IMR-90 (cell line): ENCODE data around the gene CDKN2B-AS1. TPM values are rescaled to one million over a fixed set of nuclear protein-coding genes. Genes with fewer than 3 reads are reported as not detected.

Experiments used
- ATAC-seq: fragments of 200-7000 bp; cut with Tn5 transposase; 2 replicates; pipeline ENCODE4 v1.9.1; 2020; ENCODE audit warnings: low read depth, mild to moderate bottlenecking, moderate library complexity
- BruUV-seq: library from RNA; stranded (reverse); fragments of 400-500 nt; replicated peaks from 2 replicates; lab custom pipeline; 2021; lab: Mats Ljungman, UMichigan
- CTCF ChIA-PET: fragments of 300-600 bp; formaldehyde crosslinking; extraction: SDS; loops from one replicate; lab custom pipeline; 2021; ENCODE audit warnings: antibody characterized with exemption; lab: Yijun Ruan, JAX
- POLR2A ChIA-PET: fragments of 300-600 bp; sonication (Branson Sonifier 250); formaldehyde crosslinking; loops from one replicate; lab custom pipeline; 2022; ENCODE audit warnings: antibody characterized with exemption; ENCODE audit not compliant: unreplicated experiment; lab: Charles Lee
- DNase-seq: peaks from one replicate; pipeline ENCODE4 v3.0.0; 2013
- H2AFZ ChIP-seq: replicated peaks from 2 replicates; pipeline ENCODE3; 2013; ENCODE audit warnings: low read length, mild to moderate bottlenecking; ENCODE audit not compliant: poor library complexity
- H2AK5ac ChIP-seq: 2 replicates; pipeline ENCODE4 v1.6.1; 2013; ENCODE audit warnings: low read depth, low read length, inconsistent platforms
- H2AK9ac ChIP-seq: replicated peaks from 2 replicates; pipeline ENCODE3; 2013; ENCODE audit warnings: mild to moderate bottlenecking, low read depth, low read length, moderate library complexity; ENCODE audit not compliant: poor library complexity
- H2BK120ac ChIP-seq: 2 replicates; pipeline ENCODE4 v1.6.1; 2013; ENCODE audit warnings: low read depth, low read length, inconsistent platforms
- H2BK15ac ChIP-seq: 3 replicates; pipeline ENCODE4 v1.6.1; 2013; ENCODE audit warnings: low read depth, low read length, inconsistent platforms
- H2BK20ac ChIP-seq: 2 replicates; pipeline ENCODE4 v1.6.1; 2013; ENCODE audit warnings: low read depth, mild to moderate bottlenecking, inconsistent platforms, low read length, moderate library complexity
- H2BK5ac ChIP-seq: 2 replicates; pipeline ENCODE4 v1.6.1; 2013; ENCODE audit warnings: mild to moderate bottlenecking, low read depth, low read length, inconsistent platforms; ENCODE audit not compliant: poor library complexity, severe bottlenecking
- H3K14ac ChIP-seq: replicated peaks from 2 replicates; pipeline ENCODE4 v1.6.1; 2013; ENCODE audit warnings: low read depth, low read length, inconsistent platforms
- H3K18ac ChIP-seq: 2 replicates; pipeline ENCODE4 v1.6.1; 2013; ENCODE audit warnings: low read depth, low read length, control low read depth
- H3K23ac ChIP-seq: 2 replicates; pipeline ENCODE4 v1.6.1; 2013; ENCODE audit warnings: low read depth, low read length, inconsistent platforms
- H3K27ac ChIP-seq: 2 replicates; pipeline ENCODE4 v1.5.1; 2013; ENCODE audit warnings: mild to moderate bottlenecking, control low read depth, low read length; ENCODE audit not compliant: insufficient read depth
- H3K27me3 ChIP-seq: 2 replicates; pipeline ENCODE4 v1.6.1; 2013; ENCODE audit warnings: low read length; ENCODE audit not compliant: control insufficient read depth, insufficient read depth
- H3K36me3 ChIP-seq: 2 replicates; pipeline ENCODE4 v1.6.1; 2013; ENCODE audit warnings: low read length, mixed read lengths; ENCODE audit not compliant: control insufficient read depth, insufficient read depth
- H3K4ac ChIP-seq: 2 replicates; pipeline ENCODE4 v1.6.1; 2013; ENCODE audit warnings: low read depth, low read length, inconsistent platforms
- H3K4me1 ChIP-seq: 2 replicates; pipeline ENCODE4 v1.6.1; 2013; ENCODE audit warnings: low read length, mixed read lengths; ENCODE audit not compliant: control insufficient read depth, insufficient read depth
- H3K4me2 ChIP-seq: 2 replicates; pipeline ENCODE4 v1.6.1; 2013; ENCODE audit warnings: low read depth, mild to moderate bottlenecking, control low read depth, low read length, moderate library complexity
- H3K4me3 ChIP-seq: 2 replicates; pipeline ENCODE4 v1.5.1; 2013; ENCODE audit warnings: low read depth, mild to moderate bottlenecking, control low read depth, low read length, moderate library complexity; ENCODE audit not compliant: insufficient read depth
- H3K56ac ChIP-seq: 2 replicates; pipeline ENCODE4 v1.6.1; 2013; ENCODE audit warnings: low read length, inconsistent platforms; ENCODE audit not compliant: insufficient read depth; ENCODE audit errors: extremely low read depth
- H3K79me1 ChIP-seq, 2 experiments: 2 replicates each; pipeline ENCODE4 v1.6.1; 2013; ENCODE audit warnings: low read length in 2 of 2, inconsistent platforms in 1 of 2, low read depth in 1 of 2
- H3K9ac ChIP-seq: 2 replicates; pipeline ENCODE4 v1.6.1; 2013; ENCODE audit warnings: low read depth, low read length, control low read depth
- H3K9me1 ChIP-seq: 2 replicates; pipeline ENCODE4 v1.6.1; 2013; ENCODE audit warnings: low read length, inconsistent platforms; ENCODE audit not compliant: insufficient read depth
- H3K9me3 ChIP-seq: 2 replicates; pipeline ENCODE4 v1.6.1; 2013; ENCODE audit warnings: low read length; ENCODE audit not compliant: control insufficient read depth, insufficient read depth
- H4K20me1 ChIP-seq: 2 replicates; pipeline ENCODE4 v1.6.1; 2013; ENCODE audit warnings: low read length, inconsistent platforms; ENCODE audit not compliant: insufficient read depth
- H4K5ac ChIP-seq: 2 replicates; pipeline ENCODE4 v1.6.1; 2013; ENCODE audit warnings: mild to moderate bottlenecking, low read depth, low read length, control low read depth
- H4K8ac ChIP-seq, 2 experiments: 2 replicates each; pipeline ENCODE4 v1.6.1; 2013; ENCODE audit warnings: low read depth in 2 of 2, low read length in 2 of 2, control low read depth in 1 of 2, inconsistent platforms in 1 of 2
- H4K91ac ChIP-seq: 2 replicates; pipeline ENCODE4 v1.6.1; 2013; ENCODE audit warnings: low read depth, low read length, inconsistent platforms; ENCODE audit not compliant: insufficient read depth
- BHLHE40 ChIP-seq: fragments of 150-350 bp; IDR thresholded peaks from 2 replicates; pipeline ENCODE4 v1.6.1; 2016; ENCODE audit warnings: mild to moderate bottlenecking, low read depth, low read length
- CEBPB ChIP-seq: IDR thresholded peaks from 2 replicates; pipeline ENCODE4 v1.6.1; 2012; ENCODE audit warnings: low read depth, low read length, improper control_type of control experiment
- CHD1 ChIP-seq: IDR thresholded peaks from 2 replicates; pipeline ENCODE4 v1.6.1; 2012; ENCODE audit warnings: low read depth, low read length, improper control_type of control experiment
- FOS ChIP-seq: fragments of 150-350 bp; IDR thresholded peaks from 2 replicates; pipeline ENCODE4 v1.6.1; 2016; ENCODE audit warnings: low read depth, low read length
- MAFK ChIP-seq: IDR thresholded peaks from 2 replicates; pipeline ENCODE4 v1.6.1; 2012; ENCODE audit warnings: low read depth, low read length, improper control_type of control experiment
- MAZ ChIP-seq: IDR thresholded peaks from 2 replicates; pipeline ENCODE4 v1.6.1; 2012; ENCODE audit warnings: low read depth, mild to moderate bottlenecking, low read length, improper control_type of control experiment, moderate library complexity, borderline replicate concordance
- NFE2L2 ChIP-seq: fragments of 150-350 bp; IDR thresholded peaks from 2 replicates; pipeline ENCODE4 v1.6.1; 2016; ENCODE audit warnings: low read depth, mild to moderate bottlenecking, low read length
- POLR2A ChIP-seq: IDR thresholded peaks from 2 replicates; pipeline ENCODE4 v1.6.1; 2012; ENCODE audit warnings: mild to moderate bottlenecking, low read depth, low read length
- RAD21 ChIP-seq: IDR thresholded peaks from 2 replicates; pipeline ENCODE4 v1.6.1; 2012; ENCODE audit warnings: low read length, improper control_type of control experiment
- RCOR1 ChIP-seq: IDR thresholded peaks from 2 replicates; pipeline ENCODE4 v1.6.1; 2012; ENCODE audit warnings: mild to moderate bottlenecking, low read length, improper control_type of control experiment; ENCODE audit not compliant: insufficient replicate concordance
- RFX5 ChIP-seq: IDR thresholded peaks from 2 replicates; pipeline ENCODE4 v1.8.0; 2012; ENCODE audit warnings: low read depth, mild to moderate bottlenecking, low read length, moderate library complexity
- SMC3 ChIP-seq: fragments of 150-350 bp; IDR thresholded peaks from 2 replicates; pipeline ENCODE4 v1.6.1; 2016; ENCODE audit warnings: low read depth, mild to moderate bottlenecking, antibody characterized with exemption, low read length, moderate library complexity
- WGBS, 2 experiments: methylation state at CpG; one replicate each; pipeline versions ENCODE4 v1.1.5 to v1.1.7; 2013; ENCODE audit warnings: missing lambda C conversion rate in 2 of 2; ENCODE audit not compliant: insufficient read length in 1 of 2; ENCODE audit errors: extremely low coverage in 2 of 2; 5-methylcytosine and 5-hydroxymethylcytosine counted together
- dilution Hi-C: fragments of 300-500 bp; cut with HindIII; formaldehyde crosslinking; loops from one replicate; pipeline ENCODE4 v1.14.3; 2018; ENCODE audit warnings: low sequenced_read_pairs; ENCODE audit not compliant: unreplicated experiment
- in situ Hi-C: fragments of 300-500 bp; cut with MboI; formaldehyde crosslinking; loops from 3 replicates; pipeline ENCODE4 v1.14.3; 2019; ENCODE audit warnings: low sequenced_read_pairs, inconsistent platforms, mixed read lengths
- intact Hi-C: fragments of 100-400 bp; cut with micrococcal nuclease; formaldehyde crosslinking; loops from 2 replicates; pipeline ENCODE4 v1.10.0; 2022
- polyA plus RNA-seq, 3 experiments: library from polyadenylated mRNA; depleted of rRNA; stranded (reverse); fragments of >200 nt; gene quantifications; 2 replicates each; pipeline ENCODE4 v1.2.3, GENCODE V29; 2012; ENCODE audit warnings: low replicate concordance in 1 of 3
- total RNA-seq: library from RNA; depleted of rRNA; stranded (reverse); fragments of >200 nt; gene quantifications from 2 replicates; pipeline ENCODE4 v1.2.3, GENCODE V29; 2012
- TF ChIP-seq, protein P1 (sequence below): conservative IDR thresholded peaks from 2 replicates; pipeline ENCODE4 v1.5.1; 2012; ENCODE audit warnings: mild to moderate bottlenecking, low read depth, low read length, improper control_type of control experiment
- TF ChIP-seq, protein P2 (sequence below): fragments of 150-350 bp; IDR thresholded peaks from 2 replicates; pipeline ENCODE4 v1.6.1; 2017; ENCODE audit warnings: mild to moderate bottlenecking, antibody characterized with exemption, low read length, low read depth

The CDKN2B-AS1 gene
- total and polyA plus RNA-seq, 2 of the 4 experiments (the other 2 are of a cell fraction) = 1.0 to 1.1 TPM

DNA sequence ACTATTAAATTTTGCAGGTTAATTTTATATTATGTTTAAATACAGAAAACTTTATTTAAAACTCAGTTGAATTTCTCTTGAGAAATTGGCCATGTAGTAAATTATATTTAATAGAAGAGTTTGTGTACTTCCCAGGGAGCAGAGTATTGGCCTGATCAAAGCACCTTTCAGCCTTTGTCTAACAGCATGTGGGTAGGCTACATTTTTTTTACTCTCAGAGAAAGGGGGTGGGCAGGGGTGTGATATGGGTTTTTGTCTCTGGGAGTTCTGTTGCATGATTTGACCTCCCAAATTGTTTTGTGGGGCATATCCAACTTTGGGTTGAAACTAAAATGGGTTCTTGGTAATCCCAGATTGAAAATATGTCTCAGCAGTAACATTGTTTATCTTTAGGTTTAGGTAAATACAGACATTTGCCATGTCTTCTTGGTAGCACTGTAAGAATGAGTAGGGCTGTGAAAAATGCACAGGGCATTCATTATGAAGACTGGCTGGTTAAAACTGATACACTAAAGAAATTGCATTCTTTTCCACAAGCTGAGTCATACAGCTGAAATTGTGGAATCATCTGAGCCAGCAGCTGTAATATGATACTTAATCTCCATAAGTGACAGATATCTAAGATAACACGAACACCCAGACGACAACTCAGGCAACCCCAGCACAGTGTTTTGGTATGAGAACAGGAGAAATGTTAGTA, 89.9 kb downstream of the CDKN2B-AS1 start (continued):
- no peak for TF ChIP-seq CHD1
- no peak for TF ChIP-seq RFX5
- TF ChIP-seq POLR2A = no peak

DNA sequence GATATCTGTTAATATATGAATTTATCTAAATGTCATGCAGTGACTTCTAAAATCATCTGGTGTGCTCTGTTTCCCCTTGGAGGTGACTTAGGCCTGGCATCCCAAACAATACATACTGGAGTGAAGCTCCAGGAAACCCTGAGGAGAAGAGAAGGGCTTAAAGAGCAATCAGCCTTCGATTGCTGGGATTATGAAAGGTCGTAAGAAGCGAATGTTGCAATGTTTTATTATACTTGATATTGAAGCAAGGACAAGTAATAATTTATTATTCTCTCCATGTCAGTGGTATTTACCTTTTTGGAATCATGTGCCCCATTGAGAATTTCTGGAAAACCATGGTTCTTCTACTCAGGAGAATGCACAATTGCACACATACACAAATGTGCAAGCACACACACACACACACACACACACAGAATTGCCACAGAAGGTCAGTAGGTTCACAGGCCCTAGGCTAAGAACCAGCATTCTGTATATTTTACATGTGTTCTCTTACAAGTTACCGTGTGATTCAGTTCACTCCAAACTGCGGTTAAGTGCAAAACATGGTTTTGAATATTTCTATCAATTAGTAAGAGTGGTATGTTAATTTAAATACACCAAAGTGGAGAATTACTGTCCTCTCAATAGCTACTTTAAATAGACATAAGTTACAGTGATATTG, 93.6 kb downstream of the CDKN2B-AS1 start:
- ATAC-seq (no peak), DNase-seq (no peak)
- H2AK5ac ChIP-seq = no peak overlapping the region
- BruUV-seq = no TSS peak
- WGBS, 2 experiments = no CpG with 5 or more reads among the region's 5 CpGs
- H4K91ac ChIP-seq = no peak overlapping the region
- H3K27ac ChIP-seq = no peak overlapping the region
- H3K9me3 ChIP-seq = no peaks in the 10 kb centered on the region
- dilution Hi-C loops = no loop called here
- H2BK15ac ChIP-seq = peak overlapping the region; percentile 85; the same call in 1 of the 3 replicates
- H2BK20ac ChIP-seq = no peak overlapping the region; the same call in 1 of the 2 replicates
- H4K20me1 ChIP-seq = no peaks in the 10 kb centered on the region
- H3K79me1 ChIP-seq = no peaks in the 10 kb centered on the region
- no peak overlapping the region for H4K8ac ChIP-seq
- no peak overlapping the region for H3K4me2 ChIP-seq
- no peak overlapping the region for H2BK5ac ChIP-seq
- no peak overlapping the region for H2AK9ac ChIP-seq
- no peak overlapping the region for H3K9ac ChIP-seq
- H3K18ac ChIP-seq = peak overlapping the region; percentile 39; the same call in 1 of the 2 replicates
- H4K5ac ChIP-seq = no peak overlapping the region
- H3K14ac ChIP-seq = no peak overlapping the region
- H3K4me1 ChIP-seq = peaks cover 4% of the 10 kb centered on the region
- H3K23ac ChIP-seq = no peak overlapping the region
- no peaks in the 10 kb centered on the region for H3K36me3 ChIP-seq
- POLR2A ChIA-PET = interaction anchor here (0.7 kb wide), 1 partner anchor 16 kb away, joined by 3 read pairs; no protein-coding TSS in a partner anchor
- no peak overlapping the region for H3K56ac ChIP-seq
- H3K9me1 ChIP-seq = no peaks in the 10 kb centered on the region
- no peak overlapping the region for H2AFZ ChIP-seq
- CTCF ChIA-PET = no interaction called here
- intact Hi-C loops = no loop called here
- H3K4me3 ChIP-seq = no peak overlapping the region
- in situ Hi-C loops = no loop called here
- H3K4ac ChIP-seq = no peak overlapping the region
- no peaks in the 10 kb centered on the region for H3K27me3 ChIP-seq
- H2BK120ac ChIP-seq = no peak overlapping the region
- TF ChIP-seq MAFK = no peak
- no peak for TF ChIP-seq MAZ
- no peak for TF ChIP-seq FOS
- TF ChIP-seq, protein P1, sequence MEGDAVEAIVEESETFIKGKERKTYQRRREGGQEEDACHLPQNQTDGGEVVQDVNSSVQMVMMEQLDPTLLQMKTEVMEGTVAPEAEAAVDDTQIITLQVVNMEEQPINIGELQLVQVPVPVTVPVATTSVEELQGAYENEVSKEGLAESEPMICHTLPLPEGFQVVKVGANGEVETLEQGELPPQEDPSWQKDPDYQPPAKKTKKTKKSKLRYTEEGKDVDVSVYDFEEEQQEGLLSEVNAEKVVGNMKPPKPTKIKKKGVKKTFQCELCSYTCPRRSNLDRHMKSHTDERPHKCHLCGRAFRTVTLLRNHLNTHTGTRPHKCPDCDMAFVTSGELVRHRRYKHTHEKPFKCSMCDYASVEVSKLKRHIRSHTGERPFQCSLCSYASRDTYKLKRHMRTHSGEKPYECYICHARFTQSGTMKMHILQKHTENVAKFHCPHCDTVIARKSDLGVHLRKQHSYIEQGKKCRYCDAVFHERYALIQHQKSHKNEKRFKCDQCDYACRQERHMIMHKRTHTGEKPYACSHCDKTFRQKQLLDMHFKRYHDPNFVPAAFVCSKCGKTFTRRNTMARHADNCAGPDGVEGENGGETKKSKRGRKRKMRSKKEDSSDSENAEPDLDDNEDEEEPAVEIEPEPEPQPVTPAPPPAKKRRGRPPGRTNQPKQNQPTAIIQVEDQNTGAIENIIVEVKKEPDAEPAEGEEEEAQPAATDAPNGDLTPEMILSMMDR = no peak
- TF ChIP-seq RFX5 = no peak
- TF ChIP-seq, protein P2, sequence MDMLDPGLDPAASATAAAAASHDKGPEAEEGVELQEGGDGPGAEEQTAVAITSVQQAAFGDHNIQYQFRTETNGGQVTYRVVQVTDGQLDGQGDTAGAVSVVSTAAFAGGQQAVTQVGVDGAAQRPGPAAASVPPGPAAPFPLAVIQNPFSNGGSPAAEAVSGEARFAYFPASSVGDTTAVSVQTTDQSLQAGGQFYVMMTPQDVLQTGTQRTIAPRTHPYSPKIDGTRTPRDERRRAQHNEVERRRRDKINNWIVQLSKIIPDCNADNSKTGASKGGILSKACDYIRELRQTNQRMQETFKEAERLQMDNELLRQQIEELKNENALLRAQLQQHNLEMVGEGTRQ = no peak
- no peak for TF ChIP-seq BHLHE40
- TF ChIP-seq SMC3 = no peak
- TF ChIP-seq RCOR1 = no peak
- no peak for TF ChIP-seq RAD21
- no peak for TF ChIP-seq CEBPB
- no peak for TF ChIP-seq POLR2A
- no peak for TF ChIP-seq NFE2L2
- no peak for TF ChIP-seq CHD1
